ENCODE measurements around the gene SLC6A9.

SLC6A9 gene

GRCh38 chr1:44019466-44019948 lies 11.8 kb downstream of the SLC6A9 start:
- no peak overlapping the region for H3K27ac Mint-ChIP-seq
- no peaks in the 10 kb centered on the region for H3K27me3 Mint-ChIP-seq (ENCODE audit: low read depth, poor library complexity)
- H3K4me3 Mint-ChIP-seq = no peak overlapping the region
- peaks cover 18% of the 10 kb centered on the region for H3K4me1 Mint-ChIP-seq
- no peak for TF ChIP-seq CTCF (IDR thresholded peaks at IDR 0.05)
- H3K9me3 Mint-ChIP-seq = no peaks in the 10 kb centered on the region
- DNase-seq = no peak
- peaks cover 10% of the 10 kb centered on the region for H3K36me3 Mint-ChIP-seq (ENCODE audit: low read depth)

- H3K27ac Mint-ChIP-seq = no peak overlapping the region
- peaks cover 31% of the 10 kb centered on the region for H3K4me1 Mint-ChIP-seq
- TF ChIP-seq CTCF (IDR thresholded peaks at IDR 0.05) = no peak
- no peak overlapping the region for H3K4me3 Mint-ChIP-seq
- H3K27me3 Mint-ChIP-seq (ENCODE audit: low read depth, poor library complexity) = no peaks in the 10 kb centered on the region
- no peak for DNase-seq
- no peaks in the 10 kb centered on the region for H3K9me3 Mint-ChIP-seq
- H3K36me3 Mint-ChIP-seq (ENCODE audit: low read depth) = peaks cover 5% of the 10 kb centered on the region
These were observed 14.3 kb downstream of the SLC6A9 start for GRCh38 chr1:44016890-44017400.

- TF ChIP-seq CTCF (IDR thresholded peaks at IDR 0.05) = no peak
- Mint-ChIP-seq H3K9me3 (no peaks in the 10 kb centered on the region), H3K27me3 (ENCODE audit: low read depth, poor library complexity) (no peaks in the 10 kb centered on the region), H3K4me3 (no peak overlapping the region), H3K4me1 (peaks cover 37% of the 10 kb centered on the region), H3K27ac (no peak overlapping the region), H3K36me3 (ENCODE audit: low read depth) (no peaks in the 10 kb centered on the region)
- DNase-seq = no peak
These were observed 15.0 kb downstream of the SLC6A9 start for GRCh38 chr1:44016041-44016889.

GRCh38 chr1:44015206-44015605 lies 16.1 kb downstream of the SLC6A9 start:
- no peaks in the 10 kb centered on the region for H3K36me3 Mint-ChIP-seq (ENCODE audit: low read depth)
- no peak overlapping the region for H3K27ac Mint-ChIP-seq
- no peak for TF ChIP-seq CTCF (IDR thresholded peaks at IDR 0.05)
- H3K27me3 Mint-ChIP-seq (ENCODE audit: low read depth, poor library complexity) = no peaks in the 10 kb centered on the region
- H3K4me3 Mint-ChIP-seq = no peak overlapping the region
- DNase-seq = no peak
- peaks cover 38% of the 10 kb centered on the region for H3K4me1 Mint-ChIP-seq
- H3K9me3 Mint-ChIP-seq = no peaks in the 10 kb centered on the region

GRCh38 chr1:44014365-44015104 lies 16.7 kb downstream of the SLC6A9 start:
- no peaks in the 10 kb centered on the region for H3K9me3 Mint-ChIP-seq
- peaks cover 4% of the 10 kb centered on the region for H3K36me3 Mint-ChIP-seq (ENCODE audit: low read depth)
- H3K4me1 Mint-ChIP-seq = peaks cover 32% of the 10 kb centered on the region
- peak overlapping the region; percentile 49 for H3K27ac Mint-ChIP-seq
- H3K27me3 Mint-ChIP-seq (ENCODE audit: low read depth, poor library complexity) = no peaks in the 10 kb centered on the region
- DNase-seq = no peak
- no peak for TF ChIP-seq CTCF (IDR thresholded peaks at IDR 0.05)
- no peak overlapping the region for H3K4me3 Mint-ChIP-seq
